Measurements from ENCODE around the gene RSRC1. TPM values are rescaled to one million over a fixed set of nuclear protein-coding genes. Genes with fewer than 3 reads are reported as not detected.

Gene RSRC1
- total and polyA plus RNA-seq, 2 of the 8 experiments (the other 6 are each of a cell fraction or from before 2014, with no cell fraction given) = 2.0 to 27.9 TPM

DNA sequence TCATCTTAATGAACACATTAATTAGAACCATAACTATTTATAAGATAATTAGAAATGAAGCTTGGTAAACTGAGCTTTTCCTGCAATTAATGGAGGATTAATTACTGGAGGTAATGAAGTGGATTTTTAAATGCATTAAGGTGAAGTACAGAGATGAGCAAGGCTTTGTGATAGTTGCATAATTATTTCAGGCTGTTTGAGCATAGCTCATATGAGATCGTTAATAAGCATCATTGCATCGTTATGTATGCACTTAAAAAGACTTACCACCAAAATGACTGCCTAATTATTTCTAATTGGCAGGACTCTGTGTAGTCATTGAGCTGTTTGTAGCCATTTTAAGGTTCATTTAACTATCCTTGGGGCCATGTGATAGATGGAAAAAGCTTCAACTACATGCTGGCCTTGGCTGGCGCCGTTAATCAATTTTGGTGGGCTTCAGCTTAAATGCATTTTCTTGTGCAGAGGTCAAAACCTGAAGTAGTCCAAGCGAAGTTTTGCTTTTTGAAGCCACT lies 55.3 kb downstream of the RSRC1 start (continued):
- TF ChIP-seq, protein P1, sequence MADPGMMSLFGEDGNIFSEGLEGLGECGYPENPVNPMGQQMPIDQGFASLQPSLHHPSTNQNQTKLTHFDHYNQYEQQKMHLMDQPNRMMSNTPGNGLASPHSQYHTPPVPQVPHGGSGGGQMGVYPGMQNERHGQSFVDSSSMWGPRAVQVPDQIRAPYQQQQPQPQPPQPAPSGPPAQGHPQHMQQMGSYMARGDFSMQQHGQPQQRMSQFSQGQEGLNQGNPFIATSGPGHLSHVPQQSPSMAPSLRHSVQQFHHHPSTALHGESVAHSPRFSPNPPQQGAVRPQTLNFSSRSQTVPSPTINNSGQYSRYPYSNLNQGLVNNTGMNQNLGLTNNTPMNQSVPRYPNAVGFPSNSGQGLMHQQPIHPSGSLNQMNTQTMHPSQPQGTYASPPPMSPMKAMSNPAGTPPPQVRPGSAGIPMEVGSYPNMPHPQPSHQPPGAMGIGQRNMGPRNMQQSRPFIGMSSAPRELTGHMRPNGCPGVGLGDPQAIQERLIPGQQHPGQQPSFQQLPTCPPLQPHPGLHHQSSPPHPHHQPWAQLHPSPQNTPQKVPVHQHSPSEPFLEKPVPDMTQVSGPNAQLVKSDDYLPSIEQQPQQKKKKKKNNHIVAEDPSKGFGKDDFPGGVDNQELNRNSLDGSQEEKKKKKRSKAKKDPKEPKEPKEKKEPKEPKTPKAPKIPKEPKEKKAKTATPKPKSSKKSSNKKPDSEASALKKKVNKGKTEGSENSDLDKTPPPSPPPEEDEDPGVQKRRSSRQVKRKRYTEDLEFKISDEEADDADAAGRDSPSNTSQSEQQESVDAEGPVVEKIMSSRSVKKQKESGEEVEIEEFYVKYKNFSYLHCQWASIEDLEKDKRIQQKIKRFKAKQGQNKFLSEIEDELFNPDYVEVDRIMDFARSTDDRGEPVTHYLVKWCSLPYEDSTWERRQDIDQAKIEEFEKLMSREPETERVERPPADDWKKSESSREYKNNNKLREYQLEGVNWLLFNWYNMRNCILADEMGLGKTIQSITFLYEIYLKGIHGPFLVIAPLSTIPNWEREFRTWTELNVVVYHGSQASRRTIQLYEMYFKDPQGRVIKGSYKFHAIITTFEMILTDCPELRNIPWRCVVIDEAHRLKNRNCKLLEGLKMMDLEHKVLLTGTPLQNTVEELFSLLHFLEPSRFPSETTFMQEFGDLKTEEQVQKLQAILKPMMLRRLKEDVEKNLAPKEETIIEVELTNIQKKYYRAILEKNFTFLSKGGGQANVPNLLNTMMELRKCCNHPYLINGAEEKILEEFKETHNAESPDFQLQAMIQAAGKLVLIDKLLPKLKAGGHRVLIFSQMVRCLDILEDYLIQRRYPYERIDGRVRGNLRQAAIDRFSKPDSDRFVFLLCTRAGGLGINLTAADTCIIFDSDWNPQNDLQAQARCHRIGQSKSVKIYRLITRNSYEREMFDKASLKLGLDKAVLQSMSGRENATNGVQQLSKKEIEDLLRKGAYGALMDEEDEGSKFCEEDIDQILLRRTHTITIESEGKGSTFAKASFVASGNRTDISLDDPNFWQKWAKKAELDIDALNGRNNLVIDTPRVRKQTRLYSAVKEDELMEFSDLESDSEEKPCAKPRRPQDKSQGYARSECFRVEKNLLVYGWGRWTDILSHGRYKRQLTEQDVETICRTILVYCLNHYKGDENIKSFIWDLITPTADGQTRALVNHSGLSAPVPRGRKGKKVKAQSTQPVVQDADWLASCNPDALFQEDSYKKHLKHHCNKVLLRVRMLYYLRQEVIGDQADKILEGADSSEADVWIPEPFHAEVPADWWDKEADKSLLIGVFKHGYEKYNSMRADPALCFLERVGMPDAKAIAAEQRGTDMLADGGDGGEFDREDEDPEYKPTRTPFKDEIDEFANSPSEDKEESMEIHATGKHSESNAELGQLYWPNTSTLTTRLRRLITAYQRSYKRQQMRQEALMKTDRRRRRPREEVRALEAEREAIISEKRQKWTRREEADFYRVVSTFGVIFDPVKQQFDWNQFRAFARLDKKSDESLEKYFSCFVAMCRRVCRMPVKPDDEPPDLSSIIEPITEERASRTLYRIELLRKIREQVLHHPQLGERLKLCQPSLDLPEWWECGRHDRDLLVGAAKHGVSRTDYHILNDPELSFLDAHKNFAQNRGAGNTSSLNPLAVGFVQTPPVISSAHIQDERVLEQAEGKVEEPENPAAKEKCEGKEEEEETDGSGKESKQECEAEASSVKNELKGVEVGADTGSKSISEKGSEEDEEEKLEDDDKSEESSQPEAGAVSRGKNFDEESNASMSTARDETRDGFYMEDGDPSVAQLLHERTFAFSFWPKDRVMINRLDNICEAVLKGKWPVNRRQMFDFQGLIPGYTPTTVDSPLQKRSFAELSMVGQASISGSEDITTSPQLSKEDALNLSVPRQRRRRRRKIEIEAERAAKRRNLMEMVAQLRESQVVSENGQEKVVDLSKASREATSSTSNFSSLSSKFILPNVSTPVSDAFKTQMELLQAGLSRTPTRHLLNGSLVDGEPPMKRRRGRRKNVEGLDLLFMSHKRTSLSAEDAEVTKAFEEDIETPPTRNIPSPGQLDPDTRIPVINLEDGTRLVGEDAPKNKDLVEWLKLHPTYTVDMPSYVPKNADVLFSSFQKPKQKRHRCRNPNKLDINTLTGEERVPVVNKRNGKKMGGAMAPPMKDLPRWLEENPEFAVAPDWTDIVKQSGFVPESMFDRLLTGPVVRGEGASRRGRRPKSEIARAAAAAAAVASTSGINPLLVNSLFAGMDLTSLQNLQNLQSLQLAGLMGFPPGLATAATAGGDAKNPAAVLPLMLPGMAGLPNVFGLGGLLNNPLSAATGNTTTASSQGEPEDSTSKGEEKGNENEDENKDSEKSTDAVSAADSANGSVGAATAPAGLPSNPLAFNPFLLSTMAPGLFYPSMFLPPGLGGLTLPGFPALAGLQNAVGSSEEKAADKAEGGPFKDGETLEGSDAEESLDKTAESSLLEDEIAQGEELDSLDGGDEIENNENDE (IDR thresholded peaks at IDR 0.05; ENCODE audit: insufficient replicate concordance, low read length) = no peak
- TF ChIP-seq RXRA (IDR thresholded peaks at IDR 0.05; ENCODE audit: insufficient read depth, low read depth, low read length) (no peak), KDM1A (IDR thresholded peaks at IDR 0.05; ENCODE audit: borderline replicate concordance, low read length) (no peak), TEAD4 (IDR thresholded peaks at IDR 0.05; ENCODE audit: low read depth, low read length) (no peak), SIX5 (IDR thresholded peaks at IDR 0.05; ENCODE audit: low read depth, low read length) (no peak), CREB1 (IDR thresholded peaks at IDR 0.05) (no peak), TAF1 (IDR thresholded peaks at IDR 0.05; ENCODE audit: low read depth, low read length) (no peak), TCF12 (IDR thresholded peaks at IDR 0.05; ENCODE audit: low read depth, low read length) (no peak)
- TF ChIP-seq, protein P2, sequence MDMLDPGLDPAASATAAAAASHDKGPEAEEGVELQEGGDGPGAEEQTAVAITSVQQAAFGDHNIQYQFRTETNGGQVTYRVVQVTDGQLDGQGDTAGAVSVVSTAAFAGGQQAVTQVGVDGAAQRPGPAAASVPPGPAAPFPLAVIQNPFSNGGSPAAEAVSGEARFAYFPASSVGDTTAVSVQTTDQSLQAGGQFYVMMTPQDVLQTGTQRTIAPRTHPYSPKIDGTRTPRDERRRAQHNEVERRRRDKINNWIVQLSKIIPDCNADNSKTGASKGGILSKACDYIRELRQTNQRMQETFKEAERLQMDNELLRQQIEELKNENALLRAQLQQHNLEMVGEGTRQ (IDR thresholded peaks at IDR 0.05; ENCODE audit: low read length) = no peak

Data from H1 (cell line).